Endothelial cell of umbilical vein (primary cell): ENCODE data around the gene MLPH. TPM values are rescaled to one million over a fixed set of nuclear protein-coding genes. Genes with fewer than 3 reads are reported as not detected.

Source experiments
- BruUV-seq: library from RNA; stranded (reverse); fragments of 400-500 nt; replicated peaks from 2 replicates; lab custom pipeline; 2021; lab: Mats Ljungman, UMichigan
- CTCF ChIA-PET: fragments of 300-600, 350-600 bp; sonication (Branson Sonifier 250); formaldehyde crosslinking; loops from one replicate; lab custom pipeline; 2021; ENCODE audit warnings: antibody characterized with exemption, inconsistent platforms; lab: Charles Lee
- POLR2A ChIA-PET: fragments of 300-600, 350-600 bp; sonication (Branson Sonifier 250); formaldehyde crosslinking; loops from one replicate; lab custom pipeline; 2021; ENCODE audit warnings: antibody characterized with exemption, inconsistent platforms; lab: Charles Lee
- DNase-seq: peaks from one replicate; pipeline ENCODE4 v3.0.0-alpha.2; 2011; ENCODE audit warnings: low read depth, low spot score
- FAIRE-seq: peaks from 2 replicates; lab custom pipeline; 2011; peaks lifted over from hg19 to GRCh38; lab: Jason Lieb, UNC
- H2AFZ ChIP-seq: 2 replicates; pipeline ENCODE4 v1.6.0; 2012; ENCODE audit warnings: low read depth, low read length, control low read depth, inconsistent platforms
- H3K27ac ChIP-seq: 2 replicates; pipeline ENCODE4 v1.5.1; 2011; ENCODE audit warnings: low read depth, mild to moderate bottlenecking, control low read depth, low read length, moderate library complexity; ENCODE audit not compliant: insufficient read depth
- H3K27me3 ChIP-seq, 2 experiments: 2 replicates each; pipeline versions ENCODE4 v1.6.0 to v1.6.1; 2011; ENCODE audit warnings: low read length in 2 of 2, mixed read lengths in 1 of 2; ENCODE audit not compliant: control insufficient read depth in 2 of 2, insufficient read depth in 2 of 2
- H3K36me3 ChIP-seq, 2 experiments: 2 replicates in 1 of 2; 3 replicates in 1 of 2; pipeline ENCODE4 v1.5.1; 2011; ENCODE audit warnings: low read length in 2 of 2, mild to moderate bottlenecking in 1 of 2, moderate library complexity in 1 of 2; ENCODE audit not compliant: control insufficient read depth in 2 of 2, insufficient read depth in 2 of 2; ENCODE audit errors: extremely low read depth in 1 of 2
- H3K4me1 ChIP-seq: 3 replicates; pipeline ENCODE4 v1.5.1; 2011; ENCODE audit warnings: mild to moderate bottlenecking, low read length; ENCODE audit not compliant: control insufficient read depth, insufficient read depth; ENCODE audit errors: extremely low read depth
- H3K4me2 ChIP-seq: 2 replicates; pipeline ENCODE4 v1.6.1; 2011; ENCODE audit warnings: low read length, control low read depth, mixed read lengths; ENCODE audit not compliant: insufficient read depth
- H3K4me3 ChIP-seq, 3 experiments: fragments of 200-600 bp in 1 of 3; sonication (generic), shearing (Covaris generic) in 1 of 3; replicated peaks in 1 of 3; 2 replicates each; pipeline ENCODE4 v1.5.1; 2011 to 2016; ENCODE audit warnings: control low read depth in 3 of 3, low read length in 3 of 3, mild to moderate bottlenecking in 2 of 3, inconsistent platforms in 1 of 3, low read depth in 1 of 3, moderate library complexity in 1 of 3; ENCODE audit not compliant: insufficient read depth in 1 of 3
- H3K79me2 ChIP-seq: 2 replicates; pipeline ENCODE4 v1.6.0; 2012; ENCODE audit warnings: low read length, inconsistent platforms; ENCODE audit not compliant: control insufficient read depth, insufficient read depth
- H3K9ac ChIP-seq: replicated peaks from 2 replicates; pipeline ENCODE3; 2011; ENCODE audit warnings: low read length, control low read depth; ENCODE audit not compliant: insufficient read depth; ENCODE audit errors: extremely low read depth
- H3K9me1 ChIP-seq: replicated peaks from 3 replicates; pipeline ENCODE4 v1.6.0; 2011; ENCODE audit warnings: mild to moderate bottlenecking, low read length; ENCODE audit not compliant: control insufficient read depth, insufficient read depth; ENCODE audit errors: extremely low read depth
- H3K9me3 ChIP-seq: replicated peaks from 2 replicates; pipeline ENCODE4 v1.5.1; 2012; ENCODE audit warnings: low read length, inconsistent platforms; ENCODE audit not compliant: control insufficient read depth, insufficient read depth
- H4K20me1 ChIP-seq: replicated peaks from 2 replicates; pipeline ENCODE3; 2011; ENCODE audit warnings: mild to moderate bottlenecking, low read length; ENCODE audit not compliant: control insufficient read depth, insufficient read depth; ENCODE audit errors: extremely low read depth
- EZH2 ChIP-seq: IDR thresholded peaks from 2 replicates; pipeline ENCODE4 v1.6.1; 2012; ENCODE audit warnings: borderline replicate concordance, low read depth, mild to moderate bottlenecking, moderate library complexity, low read length, inconsistent platforms; ENCODE audit not compliant: severe bottlenecking
- FOS ChIP-seq: IDR thresholded peaks from 2 replicates; pipeline ENCODE4 v1.6.1; 2011; ENCODE audit warnings: mild to moderate bottlenecking, low read length, moderate library complexity, borderline replicate concordance; ENCODE audit not compliant: insufficient read depth
- GATA2 ChIP-seq: IDR thresholded peaks from 2 replicates; pipeline ENCODE4 v1.7.0; 2011; ENCODE audit warnings: low read depth, mild to moderate bottlenecking, moderate library complexity, mixed read lengths, low read length; ENCODE audit not compliant: insufficient read length, insufficient read depth
- JUN ChIP-seq: IDR thresholded peaks from 2 replicates; pipeline ENCODE4 v1.6.1; 2011; ENCODE audit warnings: borderline replicate concordance, low read depth; ENCODE audit not compliant: insufficient read length, insufficient read depth
- MAX ChIP-seq: IDR thresholded peaks from 2 replicates; pipeline ENCODE4 v1.6.1; 2011; ENCODE audit not compliant: insufficient read depth, insufficient read length
- MYC ChIP-seq: IDR thresholded peaks from one replicate; pipeline ENCODE4 v1.6.1; 2011; ENCODE audit warnings: mild to moderate bottlenecking, low read depth, low read length
- POLR2A ChIP-seq: IDR thresholded peaks from 2 replicates; pipeline ENCODE4 v1.6.1; 2012; ENCODE audit warnings: low read depth, mild to moderate bottlenecking, control low read depth, low read length
- POLR2AphosphoS5 ChIP-seq: IDR thresholded peaks from 2 replicates; pipeline ENCODE4 v1.6.1; 2012; ENCODE audit warnings: low read depth, mild to moderate bottlenecking, control low read depth, low read length, moderate library complexity; ENCODE audit not compliant: insufficient read depth
- dilution Hi-C: fragments of 300-500 bp; cut with MboI; formaldehyde crosslinking; loops from one replicate; pipeline ENCODE4 v1.15.0; 2019; ENCODE audit warnings: low sequenced_read_pairs; ENCODE audit not compliant: extremely low pct_ligation_motif_present
- intact Hi-C: fragments of 100-400 bp; cut with micrococcal nuclease; formaldehyde crosslinking; loops from one replicate; pipeline ENCODE4 v1.10.0; 2022
- polyA plus RNA-seq, 4 experiments: library from polyadenylated mRNA; depleted of rRNA in 3 of 4; stranded (reverse) in 3 of 4; unstranded in 1 of 4; fragments of >200 nt; gene quantifications; 2 replicates each; pipeline versions ENCODE4 v1.2.1 to v1.2.3, GENCODE V29; 2011 to 2012; ENCODE audit warnings: missing spikeins in 1 of 4
- total RNA-seq: library from RNA; stranded (reverse); gene quantifications from 2 replicates; pipeline ENCODE4 v1.2.3, GENCODE V29; 2021
- TF ChIP-seq, protein P1 (sequence below), 2 donors: IDR thresholded peaks; 1 replicate in 1 of 2; 2 replicates in 1 of 2; pipeline ENCODE4 v1.5.1; 2011; ENCODE audit warnings: low read length in 2 of 2, mild to moderate bottlenecking in 2 of 2, moderate library complexity in 2 of 2, control low read depth in 1 of 2, inconsistent platforms in 1 of 2, low read depth in 1 of 2; ENCODE audit not compliant: insufficient read depth in 1 of 2; ENCODE audit errors: extremely low read depth in 1 of 2

MLPH gene
- total and polyA plus RNA-seq, 2 donors (not counting 3 experiments of a cell fraction or from before 2014, with no cell fraction given), result not detected

DNA sequence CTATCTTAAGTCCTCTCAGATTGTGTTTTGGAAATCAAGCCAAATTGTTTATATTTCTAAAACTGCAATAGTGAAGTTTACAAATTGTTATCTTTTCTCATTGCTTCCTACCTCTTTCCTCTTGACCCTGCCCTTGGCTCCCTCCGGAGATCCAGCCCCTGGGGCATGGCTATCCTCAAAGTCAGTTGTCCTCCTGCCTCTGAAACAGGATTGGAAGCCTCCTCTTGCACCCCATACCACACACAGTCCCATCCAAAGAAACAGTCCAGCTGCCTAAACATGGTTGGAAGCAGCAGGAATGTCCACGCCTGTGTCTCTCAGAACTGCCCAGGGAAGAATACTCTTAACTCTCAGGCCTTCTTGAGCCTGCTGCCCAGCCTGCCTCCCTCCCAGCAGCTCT, 43.0 kb upstream of the MLPH start:
- Histone ChIP-seq H3K27ac (no peak overlapping the region), H3K27me3 (peaks cover 60 to 63% of the 10 kb centered on the region in 2 experiments), H3K9me1 (no peaks in the 10 kb centered on the region), H3K4me2 (no peak overlapping the region), H3K4me3 (no peak overlapping the region), H3K36me3 (no peaks in the 10 kb centered on the region), H3K9ac (no peak overlapping the region), H4K20me1 (no peaks in the 10 kb centered on the region), H3K9me3 (no peaks in the 10 kb centered on the region), H2AFZ (no peak overlapping the region), H3K79me2 (no peaks in the 10 kb centered on the region), H3K4me1 (peaks cover 1% of the 10 kb centered on the region)
- intact Hi-C loops (no loop called here), dilution Hi-C loops (no loop called here)
- CTCF ChIA-PET, result interaction anchor here (0.6 to 1.6 kb wide), 3 partner anchors 17 to 279 kb away, joined by 3 to 5 read pairs (median 4); no protein-coding TSS in a partner anchor
- DNase-seq (no peak), FAIRE-seq (no peak)
- no TSS peak for BruUV-seq
- no peak for TF ChIP-seq POLR2A
- POLR2A ChIA-PET, result no interaction called here

DNA sequence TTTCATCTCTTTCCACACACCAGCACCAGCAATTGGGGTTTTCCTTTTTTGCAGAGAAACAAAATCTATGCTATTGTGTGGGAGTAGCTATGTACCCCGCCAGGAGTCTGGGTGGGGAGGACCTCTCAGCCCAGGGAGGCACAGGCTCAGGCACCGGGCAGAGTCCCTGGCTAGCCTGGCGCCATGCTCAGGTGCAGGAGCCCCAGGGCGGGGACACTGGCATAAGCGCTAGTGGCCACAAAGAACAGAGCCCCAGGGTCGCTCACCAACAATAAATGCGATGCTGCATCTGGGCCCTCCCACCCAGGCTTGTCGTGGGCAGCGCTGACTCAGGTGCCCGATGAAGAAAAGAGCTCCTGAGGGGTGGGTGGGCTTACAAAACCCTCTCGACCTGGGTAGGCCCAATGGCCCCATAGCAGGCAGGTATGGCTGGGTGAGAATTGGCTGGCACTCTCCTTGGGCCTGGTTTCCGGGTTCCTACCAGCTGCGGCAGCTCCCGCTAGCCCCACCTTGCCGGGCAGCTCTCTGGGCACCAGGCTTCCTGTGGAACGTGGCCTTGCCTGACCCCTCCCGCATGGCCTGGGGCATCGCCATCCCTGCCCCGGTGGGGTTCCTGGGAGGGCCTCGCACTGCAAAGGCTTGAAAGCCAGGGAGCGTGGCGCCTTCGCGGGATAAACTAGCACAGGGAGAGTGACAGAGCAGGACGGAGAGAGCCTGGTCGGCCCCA, 41.3 kb upstream of the MLPH start:
- no peak overlapping the region for H3K9ac ChIP-seq
- intact Hi-C loops, result no loop called here
- H3K4me1 ChIP-seq, result peaks cover 11% of the 10 kb centered on the region
- ChIA-PET CTCF (interaction anchor here (1.1 kb wide), 1 partner anchor 24 kb away, joined by 5 read pairs; no protein-coding TSS in a partner anchor), POLR2A (no interaction called here)
- no peak overlapping the region for H2AFZ ChIP-seq
- H3K9me1 ChIP-seq, result no peaks in the 10 kb centered on the region
- dilution Hi-C loops, result no loop called here
- no peak for TF ChIP-seq MYC
- no peak for TF ChIP-seq GATA2
- no peak for TF ChIP-seq POLR2A
- no peak for TF ChIP-seq JUN
- TF ChIP-seq, protein P1, sequence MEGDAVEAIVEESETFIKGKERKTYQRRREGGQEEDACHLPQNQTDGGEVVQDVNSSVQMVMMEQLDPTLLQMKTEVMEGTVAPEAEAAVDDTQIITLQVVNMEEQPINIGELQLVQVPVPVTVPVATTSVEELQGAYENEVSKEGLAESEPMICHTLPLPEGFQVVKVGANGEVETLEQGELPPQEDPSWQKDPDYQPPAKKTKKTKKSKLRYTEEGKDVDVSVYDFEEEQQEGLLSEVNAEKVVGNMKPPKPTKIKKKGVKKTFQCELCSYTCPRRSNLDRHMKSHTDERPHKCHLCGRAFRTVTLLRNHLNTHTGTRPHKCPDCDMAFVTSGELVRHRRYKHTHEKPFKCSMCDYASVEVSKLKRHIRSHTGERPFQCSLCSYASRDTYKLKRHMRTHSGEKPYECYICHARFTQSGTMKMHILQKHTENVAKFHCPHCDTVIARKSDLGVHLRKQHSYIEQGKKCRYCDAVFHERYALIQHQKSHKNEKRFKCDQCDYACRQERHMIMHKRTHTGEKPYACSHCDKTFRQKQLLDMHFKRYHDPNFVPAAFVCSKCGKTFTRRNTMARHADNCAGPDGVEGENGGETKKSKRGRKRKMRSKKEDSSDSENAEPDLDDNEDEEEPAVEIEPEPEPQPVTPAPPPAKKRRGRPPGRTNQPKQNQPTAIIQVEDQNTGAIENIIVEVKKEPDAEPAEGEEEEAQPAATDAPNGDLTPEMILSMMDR (IDR thresholded peaks at IDR 0.05; ENCODE audit: extremely low read depth in 1 of 2, insufficient read depth in 1 of 2, low read depth in 1 of 2, low read length in 2 of 2), result no peak
- no peak for TF ChIP-seq POLR2AphosphoS5
- TF ChIP-seq FOS, result no peak
- TF ChIP-seq EZH2, result no peak
- TF ChIP-seq MAX, result no peak
- peaks cover 51 to 54% of the 10 kb centered on the region in 2 experiments for H3K27me3 ChIP-seq
- no peak overlapping the region for H3K27ac ChIP-seq
- H3K4me2 ChIP-seq, result no peak overlapping the region
- H3K79me2 ChIP-seq, result no peaks in the 10 kb centered on the region
- DNase-seq (no peak), FAIRE-seq (no peak)
- no peaks in the 10 kb centered on the region for H3K36me3 ChIP-seq
- H3K9me3 ChIP-seq, result no peaks in the 10 kb centered on the region
- no peak overlapping the region for H3K4me3 ChIP-seq
- no TSS peak for BruUV-seq
- no peaks in the 10 kb centered on the region for H4K20me1 ChIP-seq
